GM12875 (cell line): ENCODE measurements around the gene FREM1.

Experiments
- H3K4me3 ChIP-seq: one replicate; pipeline ENCODE4 v1.5.1; 2011; ENCODE audit warnings: low read depth, low read length, control low read depth
- TF ChIP-seq, protein P1 (sequence below): IDR thresholded peaks from 2 replicates; pipeline ENCODE4 v1.5.1; 2011; ENCODE audit warnings: low read depth, mild to moderate bottlenecking, control low read depth, inconsistent platforms, low read length, moderate library complexity, borderline replicate concordance; ENCODE audit not compliant: insufficient read depth

The FREM1 gene

DNA sequence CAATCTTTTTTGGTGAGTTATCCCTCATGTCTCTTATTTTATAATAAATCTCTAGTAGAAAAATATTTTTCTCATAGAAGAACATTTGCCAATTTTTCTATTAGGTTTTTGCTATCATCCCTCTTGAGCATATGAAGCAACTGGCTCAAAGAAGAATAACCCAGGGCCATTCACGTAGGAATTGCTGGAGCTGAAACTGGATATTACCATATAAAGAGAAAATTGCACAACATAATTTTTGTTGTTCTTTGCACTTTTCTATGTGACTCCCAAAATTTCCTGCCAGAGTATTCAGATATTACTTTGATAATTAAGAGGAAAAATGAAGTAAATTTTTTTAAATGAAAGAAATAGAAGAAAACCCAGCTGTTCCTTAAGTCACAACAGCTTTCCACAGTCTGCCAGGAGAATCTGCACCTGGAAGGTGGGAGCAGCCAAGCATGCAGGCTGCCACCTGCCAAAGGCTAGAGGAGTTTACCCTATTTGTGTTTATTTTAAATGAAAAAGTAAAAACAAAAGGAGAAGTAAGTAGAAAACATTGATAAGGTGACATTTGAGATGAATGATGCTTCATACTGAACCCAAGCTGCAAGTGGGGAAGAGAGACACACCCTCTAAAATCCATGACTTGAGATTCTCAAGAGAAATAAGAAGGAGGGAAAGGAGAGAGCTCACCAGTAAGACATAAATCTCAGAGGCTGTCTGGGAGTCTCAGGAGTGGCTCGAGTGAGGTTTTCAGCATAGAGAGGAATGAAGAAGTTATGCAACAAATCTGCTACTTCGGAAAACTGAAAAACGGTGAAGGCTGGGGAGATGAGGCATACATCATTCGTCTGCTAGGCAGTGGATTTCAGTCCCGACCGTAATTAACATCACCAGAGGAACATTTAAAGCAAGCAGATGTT is 31.5 kb upstream of the FREM1 start:
- TF ChIP-seq, protein P1, sequence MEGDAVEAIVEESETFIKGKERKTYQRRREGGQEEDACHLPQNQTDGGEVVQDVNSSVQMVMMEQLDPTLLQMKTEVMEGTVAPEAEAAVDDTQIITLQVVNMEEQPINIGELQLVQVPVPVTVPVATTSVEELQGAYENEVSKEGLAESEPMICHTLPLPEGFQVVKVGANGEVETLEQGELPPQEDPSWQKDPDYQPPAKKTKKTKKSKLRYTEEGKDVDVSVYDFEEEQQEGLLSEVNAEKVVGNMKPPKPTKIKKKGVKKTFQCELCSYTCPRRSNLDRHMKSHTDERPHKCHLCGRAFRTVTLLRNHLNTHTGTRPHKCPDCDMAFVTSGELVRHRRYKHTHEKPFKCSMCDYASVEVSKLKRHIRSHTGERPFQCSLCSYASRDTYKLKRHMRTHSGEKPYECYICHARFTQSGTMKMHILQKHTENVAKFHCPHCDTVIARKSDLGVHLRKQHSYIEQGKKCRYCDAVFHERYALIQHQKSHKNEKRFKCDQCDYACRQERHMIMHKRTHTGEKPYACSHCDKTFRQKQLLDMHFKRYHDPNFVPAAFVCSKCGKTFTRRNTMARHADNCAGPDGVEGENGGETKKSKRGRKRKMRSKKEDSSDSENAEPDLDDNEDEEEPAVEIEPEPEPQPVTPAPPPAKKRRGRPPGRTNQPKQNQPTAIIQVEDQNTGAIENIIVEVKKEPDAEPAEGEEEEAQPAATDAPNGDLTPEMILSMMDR = no peak
- no peak overlapping the region for H3K4me3 ChIP-seq

DNA sequence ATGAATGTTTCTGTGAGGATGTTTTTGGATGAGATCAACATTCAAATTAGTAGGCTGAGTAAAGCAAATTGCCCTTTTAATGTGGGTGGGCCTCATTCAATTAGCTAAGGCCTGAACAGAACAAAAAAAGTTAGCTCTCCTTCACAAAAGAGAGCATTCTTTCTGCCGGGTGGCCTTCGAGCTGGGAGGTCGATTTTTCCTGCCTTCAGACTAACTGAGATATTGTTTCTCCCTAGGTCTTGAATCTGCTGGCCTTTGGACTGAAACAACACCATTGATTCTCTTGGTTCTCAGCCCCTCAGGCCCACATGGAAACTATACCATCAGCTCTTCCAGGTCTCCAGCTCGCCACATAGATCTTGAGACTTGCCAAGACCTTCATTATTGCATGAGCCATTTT is 29.1 kb upstream of the FREM1 start:
- no peak overlapping the region for H3K4me3 ChIP-seq
- TF ChIP-seq, protein P1 = no peak

DNA sequence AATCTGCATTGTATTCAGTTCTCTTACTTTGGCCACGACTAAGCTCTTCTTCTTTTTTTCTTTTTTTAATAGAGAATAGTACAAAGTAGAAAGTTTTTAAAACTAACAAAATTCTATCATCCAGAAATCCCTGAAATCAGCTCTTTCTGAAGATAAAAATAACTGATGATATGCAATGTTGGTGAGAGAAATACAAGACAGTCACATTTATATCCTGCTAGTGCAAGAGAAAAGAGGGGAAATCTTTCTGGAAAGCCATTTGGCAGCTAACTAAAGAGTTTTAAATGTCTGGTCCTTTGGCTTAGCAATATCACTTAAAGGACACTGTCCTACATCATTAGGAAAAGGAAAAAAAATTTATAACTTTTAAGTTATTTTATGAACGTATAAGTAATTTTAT is 27.0 kb upstream of the FREM1 start:
- TF ChIP-seq, protein P1 = no peak
- H3K4me3 ChIP-seq = no peak overlapping the region

DNA sequence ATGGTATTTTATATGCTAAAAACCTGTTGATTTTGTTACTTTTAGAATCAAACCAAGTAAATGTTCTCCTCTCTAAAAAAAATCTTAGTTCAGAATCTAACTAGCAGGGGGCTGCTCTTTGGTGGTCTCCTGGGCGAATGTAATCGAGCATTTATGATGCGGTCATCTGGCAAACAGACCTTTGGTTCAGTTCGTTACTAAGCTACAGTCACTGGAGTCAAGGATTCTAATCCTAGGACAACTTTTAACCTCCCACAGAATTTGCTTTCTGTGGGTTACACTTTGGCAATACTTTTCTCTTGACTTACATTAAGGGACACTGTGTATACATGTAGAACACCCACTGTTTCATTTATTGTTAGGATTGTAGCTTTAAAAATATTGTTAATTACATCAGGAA is 26.3 kb upstream of the FREM1 start:
- no peak overlapping the region for H3K4me3 ChIP-seq
- TF ChIP-seq, protein P1 = no peak

DNA sequence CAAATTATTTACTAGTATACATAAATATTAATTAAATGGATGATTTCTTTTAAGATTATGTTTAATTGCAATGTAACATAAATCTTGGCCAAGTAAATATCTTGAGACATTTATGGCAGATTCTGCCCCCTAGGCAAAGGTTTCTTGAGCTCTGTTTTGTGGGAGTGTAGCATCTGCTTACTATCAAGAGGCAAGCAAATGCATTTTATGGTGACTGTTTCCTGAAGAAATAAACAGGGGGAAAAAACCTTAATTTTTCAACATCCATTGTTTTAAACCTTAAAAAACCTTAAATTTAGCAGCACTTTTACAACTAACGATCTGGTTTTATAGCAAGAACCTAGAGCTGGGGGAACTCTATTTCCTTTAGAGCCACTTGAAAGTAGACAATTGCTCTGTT is 25.7 kb upstream of the FREM1 start:
- TF ChIP-seq, protein P1 = no peak

DNA sequence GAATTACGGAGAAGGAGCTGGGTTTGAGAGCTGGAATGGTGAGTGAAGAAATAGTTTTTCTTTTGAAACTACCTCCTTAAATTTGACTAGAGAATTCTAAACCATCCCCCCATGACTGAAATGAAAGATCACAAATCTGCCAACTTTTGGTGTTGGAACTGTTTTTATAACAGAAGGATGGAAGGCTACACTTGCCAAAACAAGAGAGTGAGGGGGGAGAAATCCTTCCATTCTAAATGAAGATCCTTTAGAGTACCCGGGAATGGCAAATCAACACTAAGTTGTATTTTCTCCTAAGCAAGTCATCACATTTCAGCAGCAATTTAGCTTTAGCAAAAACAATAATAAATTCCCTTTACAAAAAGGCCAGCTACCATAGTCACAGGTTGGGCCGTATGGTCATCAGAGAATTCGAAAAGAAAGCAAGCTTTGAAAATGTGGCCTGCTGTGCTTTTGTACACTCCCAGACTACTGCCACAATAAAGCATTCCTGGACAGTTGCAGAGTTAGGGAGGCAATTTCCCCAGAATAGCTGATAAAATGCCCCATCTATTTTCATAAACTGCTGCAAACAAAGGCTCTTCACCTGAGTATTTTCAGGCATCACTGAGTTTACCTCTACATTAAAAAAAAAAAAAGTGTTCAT is 25.0 kb upstream of the FREM1 start:
- TF ChIP-seq, protein P1 = no peak
- H3K4me3 ChIP-seq = no peak overlapping the region

More for the DNA sequence above, 25.7 kb upstream of the FREM1 start:
- no peak overlapping the region for H3K4me3 ChIP-seq
